Colonic mucosa (tissue), 4 donors: ENCODE data around the gene CLIC4. TPM values are rescaled to one million over a fixed set of nuclear protein-coding genes. Genes with fewer than 3 reads are reported as not detected.
"Not testable (repeated sequence)": the region's sequence is repeated elsewhere in the genome, so short reads cannot be mapped to it uniquely, and the experiment has no call there.

ENCODE experiments used
- DNase-seq: peaks from one replicate; pipeline ENCODE4 v3.0.0-alpha.2; 2020
- H3K27ac ChIP-seq: fragments of 200-600 bp; one replicate; pipeline ENCODE4 v1.8.0; 2021
- H3K27me3 ChIP-seq: fragments of 200-600 bp; one replicate; pipeline ENCODE4 v1.8.0; 2021
- H3K36me3 ChIP-seq: fragments of 200-600 bp; one replicate; pipeline ENCODE4 v1.8.0; 2021
- H3K4me1 ChIP-seq: fragments of 200-600 bp; one replicate; pipeline ENCODE4 v1.8.0; 2021; ENCODE audit warnings: mild to moderate bottlenecking
- H3K4me3 ChIP-seq: fragments of 200-600 bp; one replicate; pipeline ENCODE4 v1.8.0; 2021
- H3K9ac ChIP-seq, 2 donors: one replicate each; pipeline ENCODE4 v1.7.0; 2013; ENCODE audit warnings: control low read depth in 2 of 2, low read depth in 2 of 2, low read length in 2 of 2
- H3K9me3 ChIP-seq: fragments of 200-600 bp; one replicate; pipeline ENCODE4 v1.8.0; 2021
- intact Hi-C: fragments of 100-400 bp; cut with DNase I; formaldehyde crosslinking; loops from one replicate; pipeline ENCODE4 v1.14.1; 2022
- total RNA-seq, 2 donors: library from RNA; stranded (reverse); fragmentation: NEBNext Ultra II Directional in 1 of 2; extraction: Animal tissue kit (Norgen Biotek cat#: 25700) in 1 of 2; gene quantifications; one replicate each; pipeline ENCODE4 v1.2.1, GENCODE V29; 2021
- TF ChIP-seq, protein P1 (sequence below): fragments of 200-600 bp; IDR thresholded peaks from one replicate; pipeline ENCODE4 v1.8.0; 2022; ENCODE audit warnings: antibody characterized with exemption, mild to moderate bottlenecking
- donor health status: healthy.
- donor health status: DM: no; HTN: no; CAD: no.
- donor health status: DM: no; HTN: no; CAD: no.

The CLIC4 gene
- total RNA-seq, 2 donors from 2014 or later: 38.0 to 84.8 TPM

DNA sequence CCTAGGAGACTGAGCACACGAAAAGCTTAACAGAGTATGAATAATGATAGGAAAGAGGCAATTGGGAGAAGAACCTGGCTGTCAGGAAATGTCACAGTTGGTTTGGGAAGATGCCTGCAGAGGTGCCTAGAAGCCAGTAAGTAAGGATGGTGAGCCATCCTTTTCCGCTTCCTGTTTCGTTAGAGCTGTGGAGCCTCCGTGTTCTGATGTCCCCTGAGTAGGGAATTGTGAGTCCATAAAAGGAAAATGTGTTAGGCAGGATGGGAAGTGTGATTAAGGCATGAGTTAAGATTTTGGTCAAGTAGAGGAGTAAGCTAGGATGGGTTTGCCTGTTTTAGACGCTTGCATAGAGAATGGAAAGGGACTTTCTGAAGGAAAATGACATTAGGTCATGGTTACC, 9.0 kb downstream of the CLIC4 start:
- no peak overlapping the region for H3K9ac ChIP-seq
- no peaks in the 10 kb centered on the region for H3K4me1 ChIP-seq
- TF ChIP-seq, protein P1, sequence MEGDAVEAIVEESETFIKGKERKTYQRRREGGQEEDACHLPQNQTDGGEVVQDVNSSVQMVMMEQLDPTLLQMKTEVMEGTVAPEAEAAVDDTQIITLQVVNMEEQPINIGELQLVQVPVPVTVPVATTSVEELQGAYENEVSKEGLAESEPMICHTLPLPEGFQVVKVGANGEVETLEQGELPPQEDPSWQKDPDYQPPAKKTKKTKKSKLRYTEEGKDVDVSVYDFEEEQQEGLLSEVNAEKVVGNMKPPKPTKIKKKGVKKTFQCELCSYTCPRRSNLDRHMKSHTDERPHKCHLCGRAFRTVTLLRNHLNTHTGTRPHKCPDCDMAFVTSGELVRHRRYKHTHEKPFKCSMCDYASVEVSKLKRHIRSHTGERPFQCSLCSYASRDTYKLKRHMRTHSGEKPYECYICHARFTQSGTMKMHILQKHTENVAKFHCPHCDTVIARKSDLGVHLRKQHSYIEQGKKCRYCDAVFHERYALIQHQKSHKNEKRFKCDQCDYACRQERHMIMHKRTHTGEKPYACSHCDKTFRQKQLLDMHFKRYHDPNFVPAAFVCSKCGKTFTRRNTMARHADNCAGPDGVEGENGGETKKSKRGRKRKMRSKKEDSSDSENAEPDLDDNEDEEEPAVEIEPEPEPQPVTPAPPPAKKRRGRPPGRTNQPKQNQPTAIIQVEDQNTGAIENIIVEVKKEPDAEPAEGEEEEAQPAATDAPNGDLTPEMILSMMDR: no peak
- intact Hi-C loops: loop anchor here (10.0 kb wide), 1 partner anchor 71 kb away; no protein-coding TSS in a partner anchor
- no peak for DNase-seq
- no peaks in the 10 kb centered on the region for H3K36me3 ChIP-seq
- H3K9me3 ChIP-seq: no peaks in the 10 kb centered on the region
- H3K27me3 ChIP-seq: no peaks in the 10 kb centered on the region
- H3K4me3 ChIP-seq: no peak overlapping the region
- H3K27ac ChIP-seq: no peak overlapping the region

DNA sequence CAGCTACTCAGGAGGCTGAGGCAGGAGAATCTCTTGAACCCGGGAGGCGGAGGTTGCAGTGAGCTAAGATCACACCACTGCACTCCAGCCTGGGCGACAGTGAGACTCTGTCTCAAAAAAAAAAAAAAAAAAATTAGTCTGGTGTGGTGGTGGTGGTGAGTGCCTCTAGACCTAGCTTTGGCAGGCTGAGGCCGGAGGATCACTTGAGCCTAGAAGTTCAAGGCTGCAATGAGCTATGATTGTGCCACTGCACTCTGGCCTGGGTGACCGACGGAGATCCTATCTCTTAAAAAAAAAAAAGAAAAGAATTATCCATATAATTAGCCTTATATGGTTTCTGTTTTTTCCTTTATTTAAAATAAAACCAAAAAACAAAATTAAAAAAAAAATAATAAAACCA, 10.1 kb downstream of the CLIC4 start:
- not testable (repeated sequence) for H3K27ac ChIP-seq, H3K4me1 ChIP-seq, H3K27me3 ChIP-seq, H3K36me3 ChIP-seq, H3K9me3 ChIP-seq, H3K4me3 ChIP-seq, DNase-seq, H3K9ac ChIP-seq
- intact Hi-C loops: loop anchor here (10.0 kb wide), 1 partner anchor 69 kb away; no protein-coding TSS in a partner anchor

DNA sequence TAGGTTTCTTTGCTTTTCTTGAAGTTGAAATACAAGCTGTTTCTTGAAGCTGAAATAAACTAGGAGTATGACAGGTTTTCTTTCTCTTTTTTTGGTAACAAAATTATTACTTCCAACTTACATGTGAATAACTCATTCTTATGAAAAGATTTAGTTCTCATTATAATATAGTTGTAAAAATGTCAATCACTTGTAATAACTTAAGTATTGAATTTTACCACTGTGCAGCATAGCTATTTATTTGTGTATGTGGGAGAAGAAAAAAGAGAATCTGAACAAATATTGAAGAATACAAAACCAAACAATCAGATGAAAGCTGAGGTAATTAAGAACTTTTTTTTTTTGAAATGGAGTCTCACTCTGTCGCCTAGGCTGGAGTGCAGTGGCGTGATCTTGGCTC, 11.1 kb downstream of the CLIC4 start:
- Histone ChIP-seq H3K9ac (no peak overlapping the region), H3K4me3 (no peak overlapping the region), H3K27me3 (no peaks in the 10 kb centered on the region), H3K9me3 (no peaks in the 10 kb centered on the region), H3K4me1 (no peaks in the 10 kb centered on the region), H3K36me3 (no peaks in the 10 kb centered on the region), H3K27ac (no peak overlapping the region)
- DNase-seq: no peak
- intact Hi-C loops: loop anchor here (10.0 kb wide), 1 partner anchor 68 kb away; no protein-coding TSS in a partner anchor
- TF ChIP-seq, protein P1: no peak

DNA sequence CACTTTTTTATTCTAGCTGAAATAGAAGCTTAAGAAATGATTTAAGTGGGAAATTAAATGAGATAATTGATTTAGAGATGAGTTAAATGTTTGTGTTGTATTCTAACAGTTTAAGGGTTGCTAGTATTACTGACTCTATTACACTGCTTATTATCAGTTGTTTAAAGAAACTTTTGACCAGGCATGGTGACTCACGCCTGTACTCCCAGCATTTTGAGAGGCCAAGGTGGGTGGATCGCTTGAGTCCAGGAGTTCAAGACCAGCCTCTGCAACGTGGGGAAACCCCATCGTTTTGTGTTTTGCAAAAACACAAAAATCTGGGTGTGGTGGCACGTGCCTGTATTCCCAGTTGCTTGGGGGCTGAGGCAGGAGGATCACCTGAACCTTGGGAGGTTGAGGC, 14.2 kb downstream of the CLIC4 start:
- no peak for DNase-seq
- Histone ChIP-seq H3K36me3 (no peaks in the 10 kb centered on the region), H3K27ac (no peak overlapping the region), H3K27me3 (no peaks in the 10 kb centered on the region), H3K9me3 (no peaks in the 10 kb centered on the region), H3K4me3 (no peak overlapping the region), H3K4me1 (no peaks in the 10 kb centered on the region), H3K9ac (no peak overlapping the region)
- TF ChIP-seq, protein P1: no peak
- intact Hi-C loops: loop anchor here (10.0 kb wide), 1 partner anchor 65 kb away; no protein-coding TSS in a partner anchor

DNA sequence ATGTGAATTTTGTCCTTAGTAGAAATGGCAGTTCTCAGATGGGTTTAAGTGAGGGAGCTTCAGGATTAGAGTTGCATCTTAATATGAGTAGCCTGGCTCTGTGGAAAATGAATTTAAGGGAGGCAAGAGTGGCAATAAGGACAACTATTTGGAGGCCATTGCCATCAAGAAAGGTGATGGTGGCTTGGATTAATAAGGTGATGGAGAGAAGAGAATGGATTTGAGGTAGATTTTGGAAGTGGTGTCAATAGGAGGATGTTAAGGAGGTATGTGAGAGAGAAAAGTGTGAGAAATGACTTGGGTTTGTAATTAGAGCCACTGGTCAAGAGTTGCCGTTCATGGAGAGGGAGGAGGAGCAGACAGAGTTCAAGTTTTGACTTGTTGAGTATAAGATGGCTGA, 16.3 kb downstream of the CLIC4 start:
- H3K9ac ChIP-seq: no peak overlapping the region
- no peak overlapping the region for H3K27ac ChIP-seq
- TF ChIP-seq, protein P1: no peak
- intact Hi-C loops: no loop called here
- no peaks in the 10 kb centered on the region for H3K36me3 ChIP-seq
- DNase-seq: no peak
- H3K27me3 ChIP-seq: no peaks in the 10 kb centered on the region
- no peaks in the 10 kb centered on the region for H3K4me1 ChIP-seq
- no peaks in the 10 kb centered on the region for H3K9me3 ChIP-seq
- H3K4me3 ChIP-seq: no peak overlapping the region

DNA sequence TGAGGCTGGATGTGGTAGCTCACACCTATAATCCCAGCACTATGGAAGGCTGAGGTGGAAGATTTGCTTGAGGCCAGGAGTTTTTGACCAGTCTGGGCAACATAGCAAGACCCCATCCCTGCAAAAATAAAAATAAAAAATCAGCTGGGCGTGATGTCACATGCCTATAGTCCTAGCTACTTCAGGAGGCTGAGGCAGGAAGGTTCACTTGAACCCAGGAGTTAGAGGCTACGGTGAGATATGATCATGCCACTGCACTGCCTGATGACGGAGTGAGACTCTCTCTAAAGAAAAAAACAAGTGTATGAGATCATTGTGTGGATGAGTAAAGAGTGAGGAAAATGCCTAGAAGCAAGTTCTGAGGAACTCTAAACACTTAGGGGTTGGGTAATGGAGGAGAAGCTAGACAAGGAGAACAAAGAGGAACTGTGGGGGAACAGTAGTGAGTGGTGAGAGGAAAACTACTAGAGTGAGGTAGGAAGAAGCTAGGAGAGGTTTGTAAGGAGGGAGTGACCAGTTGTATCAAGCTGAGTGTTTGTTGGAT, 17.0 kb downstream of the CLIC4 start:
- no peaks in the 10 kb centered on the region for H3K9me3 ChIP-seq
- H3K27ac ChIP-seq: no peak overlapping the region
- DNase-seq: no peak
- TF ChIP-seq, protein P1: no peak
- H3K36me3 ChIP-seq: no peaks in the 10 kb centered on the region
- no peaks in the 10 kb centered on the region for H3K4me1 ChIP-seq
- H3K27me3 ChIP-seq: no peaks in the 10 kb centered on the region
- H3K4me3 ChIP-seq: no peak overlapping the region
- intact Hi-C loops: no loop called here
- H3K9ac ChIP-seq: no peak overlapping the region
